GM13977 (cell line): ENCODE data around the gene DAAM1.

Experiments used
- DNase-seq: peaks from one replicate; pipeline ENCODE4 v3.0.0; 2012; ENCODE audit warnings: low spot score
- CTCF ChIP-seq: IDR thresholded peaks from 2 replicates; pipeline ENCODE4 v1.5.1; 2012; ENCODE audit warnings: mild to moderate bottlenecking, control low read depth; ENCODE audit not compliant: insufficient read depth; ENCODE audit errors: extremely low read depth, missing control alignments
- in situ Hi-C: fragments of 300-500 bp; cut with MboI; formaldehyde crosslinking; loops from one replicate; pipeline ENCODE4 v1.12.0; 2022; ENCODE audit warnings: low sequenced_read_pairs, low pct_unique_long_range_greater_than_20kb, mixed read lengths, inconsistent platforms; ENCODE audit not compliant: unreplicated experiment

The DAAM1 gene

DNA sequence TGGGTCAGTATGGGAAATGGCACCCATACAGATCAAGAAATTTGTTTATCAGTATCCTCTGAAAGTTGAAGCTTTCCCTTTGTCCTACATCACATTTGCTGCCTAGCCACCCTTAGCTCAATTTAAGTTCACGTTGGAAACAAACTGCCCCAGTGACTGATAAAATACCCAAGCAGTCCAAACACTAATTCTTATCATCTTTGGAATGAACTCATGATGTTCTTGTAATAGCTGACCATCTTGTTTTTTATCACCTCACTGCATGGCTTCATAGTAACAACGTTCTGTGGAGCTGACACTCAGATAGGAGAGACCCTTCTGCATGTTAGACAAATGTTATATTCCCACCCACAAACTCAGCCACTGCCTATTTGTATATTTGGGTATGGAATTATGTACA is 183.3 kb downstream of the DAAM1 start:
- no peak for TF ChIP-seq CTCF
- no peak for DNase-seq
- in situ Hi-C loops, result no loop called here

DNA sequence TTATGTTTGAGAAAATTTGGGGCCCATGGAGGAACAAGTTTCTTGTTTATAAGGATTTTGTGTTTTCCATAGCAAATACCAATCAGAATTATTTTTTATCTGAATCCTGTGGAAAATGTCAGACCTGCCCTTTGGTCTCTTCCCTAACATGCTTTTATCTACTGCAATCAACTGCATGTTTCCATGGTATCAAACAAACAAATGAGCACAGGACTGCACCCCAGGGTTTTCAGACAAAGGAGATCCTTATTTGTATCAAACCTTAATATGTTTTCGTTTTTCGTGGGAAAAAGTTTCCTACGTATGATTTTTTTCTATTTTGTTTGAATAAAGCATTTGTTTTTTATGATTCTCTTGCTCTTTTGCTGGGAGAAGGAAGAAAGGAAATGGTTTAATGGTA is 185.6 kb downstream of the DAAM1 start:
- no peak for DNase-seq
- TF ChIP-seq CTCF, result no peak
- in situ Hi-C loops, result no loop called here

- DNase-seq, result no peak
- in situ Hi-C loops, result no loop called here
- no peak for TF ChIP-seq CTCF
Observed at GRCh38 chr14:59376686-59377085, 188.2 kb downstream of the DAAM1 start.

- no peak for DNase-seq
- no peak for TF ChIP-seq CTCF
- in situ Hi-C loops, result no loop called here
Observed at GRCh38 chr14:59377491-59377890, 189.0 kb downstream of the DAAM1 start.

GRCh38 chr14:59377991-59378601 is 189.6 kb downstream of the DAAM1 start:
- in situ Hi-C loops, result no loop called here
- TF ChIP-seq CTCF, result no peak
- no peak for DNase-seq

GRCh38 chr14:59389936-59390335 is 201.5 kb downstream of the DAAM1 start:
- no peak for DNase-seq
- in situ Hi-C loops, result no loop called here
- no peak for TF ChIP-seq CTCF

- in situ Hi-C loops, result no loop called here
- no peak for TF ChIP-seq CTCF
- DNase-seq, result no peak
Observed at GRCh38 chr14:59391388-59391787, 202.9 kb downstream of the DAAM1 start.
